ENCODE measurements around the gene GPAT2. TPM values are rescaled to one million over a fixed set of nuclear protein-coding genes. Genes with fewer than 3 reads are reported as not detected.
"Not testable (repeated sequence)": the region's sequence is repeated elsewhere in the genome, so short reads cannot be mapped to it uniquely, and the experiment has no call there.

The GPAT2 gene
- total RNA-seq, 2 experiments from 2014 or later, result not detected

- H2AFZ ChIP-seq (ENCODE audit: low read length); H4K20me1 ChIP-seq (ENCODE audit: insufficient read depth, low read length); DNase-seq (ENCODE audit: low spot score); H3K36me3 ChIP-seq (ENCODE audit: insufficient read depth, low read length); H3K4me1 ChIP-seq (ENCODE audit: insufficient read depth, low read length, poor library complexity, severe bottlenecking); intact Hi-C loops (cut with micrococcal nuclease; ENCODE audit: unreplicated experiment); H3K9me3 ChIP-seq (ENCODE audit: low read length); CTCF ChIA-PET (ENCODE audit: unreplicated experiment); BruUV-seq (replicated peaks); H3K9me2 ChIP-seq (ENCODE audit: insufficient read depth, low read length); H3K27ac ChIP-seq (ENCODE audit: low read depth, low read length, poor library complexity, severe bottlenecking); POLR2A ChIA-PET: not testable (repeated sequence)
- Histone ChIP-seq H3K4me2 (ENCODE audit: low read length) (peak overlapping the region; percentile 53), H3K79me2 (ENCODE audit: insufficient read depth, low read depth, low read length) (peaks cover 13% of the 10 kb centered on the region), H3K4me3 (ENCODE audit: low read depth, low read length, poor library complexity, severe bottlenecking) (peak overlapping the region; percentile 73)
Measured at GRCh38 chr2:95990884-95991283, 43.8 kb downstream of the GPAT2 start.

Small RNA genes within 50 kb of the gene (small RNA-seq; reads per million reads assigned to genes)
- gene RN7SL210P, result not detected

Other genes with a start within 250 kb of the GPAT2 start
- 99.2 and 112 TPM in 2 replicates for gene ANKRD36C, start 43.1 kb downstream of the GPAT2 start, total RNA-seq (2014; rRNA removed; shearing (Covaris generic))
- 87.8 and 93.4 TPM in 2 replicates for gene ANKRD36C, start 43.1 kb downstream of the GPAT2 start, total RNA-seq (2022)
- 0.06 TPM in 1 of 2 replicates, not detected in the other for gene ADRA2B, start 81.7 kb upstream of the GPAT2 start, total RNA-seq (2014; rRNA removed; shearing (Covaris generic))
- gene ADRA2B, start 81.7 kb upstream of the GPAT2 start, total RNA-seq (2022), result 0.11 TPM in 1 of 2 replicates, not detected in the other
- 0.46 TPM in 1 of 2 replicates, not detected in the other for gene ASTL, start 103.6 kb upstream of the GPAT2 start, total RNA-seq (2014; rRNA removed; shearing (Covaris generic))
- gene ASTL, start 103.6 kb upstream of the GPAT2 start, total RNA-seq (2022), result 0.49 TPM in 1 of 2 replicates, not detected in the other
- 94.7 and 110 TPM in 2 replicates for gene DUSP2, start 110.5 kb upstream of the GPAT2 start, total RNA-seq (2014; rRNA removed; shearing (Covaris generic))
- 31.2 and 37.3 TPM in 2 replicates for gene DUSP2, start 110.5 kb upstream of the GPAT2 start, total RNA-seq (2022)
- 208 and 239 TPM in 2 replicates for gene STARD7, start 173.9 kb upstream of the GPAT2 start, total RNA-seq (2014; rRNA removed; shearing (Covaris generic))
- 186 and 206 TPM in 2 replicates for gene STARD7, start 173.9 kb upstream of the GPAT2 start, total RNA-seq (2022)
- 12.0 and 12.1 TPM in 2 replicates for gene TMEM127, start 231.1 kb upstream of the GPAT2 start, total RNA-seq (2014; rRNA removed; shearing (Covaris generic))
- 20.4 and 21.1 TPM in 2 replicates for gene TMEM127, start 231.1 kb upstream of the GPAT2 start, total RNA-seq (2022)
- 89.8 and 128 TPM in 2 replicates for gene CIAO1, start 231.3 kb upstream of the GPAT2 start, total RNA-seq (2014; rRNA removed; shearing (Covaris generic))
- 85.2 and 89.6 TPM in 2 replicates for gene CIAO1, start 231.3 kb upstream of the GPAT2 start, total RNA-seq (2022)